Bronchial epithelial cell (primary cell): ENCODE results near the gene GJA10. TPM values are rescaled to one million over a fixed set of nuclear protein-coding genes. Genes with fewer than 3 reads are reported as not detected.

Experiments
- DNase-seq: peaks from one replicate; pipeline ENCODE4 v3.0.0-alpha.2; 2010; ENCODE audit warnings: low read depth
- FAIRE-seq: peaks from 2 replicates; lab custom pipeline; 2011; peaks lifted over from hg19 to GRCh38; lab: Jason Lieb, UNC
- H3K27me3 ChIP-seq: 2 replicates; pipeline ENCODE4 v1.5.1; 2011; ENCODE audit warnings: low read length; ENCODE audit not compliant: control insufficient read depth, insufficient read depth
- H3K36me3 ChIP-seq: 2 replicates; pipeline ENCODE4 v1.5.1; 2011; ENCODE audit warnings: low read length; ENCODE audit not compliant: control insufficient read depth, insufficient read depth
- H3K4me3 ChIP-seq: 2 replicates; pipeline ENCODE4 v1.5.1; 2011; ENCODE audit warnings: mild to moderate bottlenecking, low read depth, low read length, control low read depth
- CTCF ChIP-seq: IDR thresholded peaks from 2 replicates; pipeline ENCODE4 v1.5.1; 2011; ENCODE audit warnings: mild to moderate bottlenecking, moderate library complexity, low read length, control low read depth, inconsistent platforms; ENCODE audit not compliant: insufficient read depth, severe bottlenecking
- total RNA-seq: library from RNA; depleted of rRNA; stranded (reverse); fragments of >200 nt; gene quantifications from 2 replicates; pipeline ENCODE4 v1.2.1, GENCODE V29; 2014

The GJA10 gene
- total RNA-seq, 1 donor from 2014 or later, result not detected

GRCh38 chr6:89910902-89911240 is 16.6 kb downstream of the GJA10 start:
- no peaks in the 10 kb centered on the region for H3K36me3 ChIP-seq
- FAIRE-seq (no peak), DNase-seq (no peak)
- no peaks in the 10 kb centered on the region for H3K27me3 ChIP-seq
- no peak for TF ChIP-seq CTCF
- H3K4me3 ChIP-seq, result no peak overlapping the region

DNA sequence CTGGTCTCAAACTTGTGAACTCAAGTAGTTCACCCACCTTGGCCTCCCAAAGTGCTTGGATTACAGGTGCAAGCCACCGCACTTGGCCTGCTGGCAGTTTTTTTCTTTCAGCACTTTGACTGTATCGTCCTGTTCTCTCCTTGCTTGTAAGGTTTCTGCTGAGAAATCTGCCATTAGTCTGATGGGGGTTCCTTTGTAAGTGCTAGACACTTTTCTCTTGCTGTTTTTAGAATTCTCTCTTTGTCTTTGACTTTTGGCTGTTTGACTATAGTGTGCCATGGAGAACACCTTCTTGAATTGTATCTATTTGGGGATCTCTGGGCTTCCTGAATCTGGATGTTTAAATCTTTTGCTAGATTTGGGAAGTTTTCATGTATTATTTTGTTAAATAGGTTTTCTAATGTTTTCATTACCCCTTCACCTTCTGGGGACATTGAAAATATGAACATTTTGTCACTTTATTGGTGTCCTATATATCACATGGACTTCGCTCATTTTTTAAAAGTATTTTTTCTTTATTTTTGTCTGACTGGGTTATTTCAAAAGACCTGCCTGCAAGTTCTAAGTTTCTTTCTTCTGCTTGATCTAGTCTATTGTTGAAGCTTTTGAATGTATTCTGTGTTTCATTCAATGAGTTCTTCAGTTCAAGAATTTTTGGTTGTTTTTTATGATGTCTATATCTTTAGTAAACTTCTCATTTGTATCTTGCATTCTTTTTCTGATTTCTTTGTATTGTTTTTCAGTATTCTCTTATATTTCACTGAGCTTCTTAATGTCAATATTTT is 22.1 kb downstream of the GJA10 start:
- no peak for DNase-seq
- no peaks in the 10 kb centered on the region for H3K27me3 ChIP-seq

DNA sequence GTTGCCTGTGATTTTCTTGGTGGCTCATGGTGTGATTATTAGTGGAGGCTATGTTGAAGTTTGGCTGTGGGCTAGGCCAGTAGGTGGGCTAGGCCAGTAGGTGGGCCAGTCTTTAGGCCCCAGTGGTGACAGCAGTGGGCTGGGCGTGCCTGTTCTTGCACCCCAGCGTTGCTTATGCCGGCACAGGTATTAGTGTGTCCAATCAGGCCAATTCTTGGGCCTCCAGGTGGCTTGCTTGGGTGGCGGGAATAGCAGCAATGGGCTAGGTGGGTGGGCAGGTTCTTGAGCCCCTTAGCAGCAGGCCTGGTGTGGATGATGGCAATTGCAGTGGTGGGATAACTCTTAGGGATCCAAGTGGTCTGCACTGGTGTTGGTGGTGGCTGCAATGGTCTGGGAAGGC is 22.9 kb downstream of the GJA10 start:
- DNase-seq (no peak), FAIRE-seq (no peak)
- Histone ChIP-seq H3K27me3 (no peaks in the 10 kb centered on the region), H3K36me3 (no peaks in the 10 kb centered on the region), H3K4me3 (no peak overlapping the region)
- TF ChIP-seq CTCF, result no peak

More for the DNA sequence above, 22.1 kb downstream of the GJA10 start:
- Histone ChIP-seq H3K4me3 (no peak overlapping the region), H3K36me3 (no peaks in the 10 kb centered on the region)
- TF ChIP-seq CTCF, result no peak
- FAIRE-seq, result no peak

DNA sequence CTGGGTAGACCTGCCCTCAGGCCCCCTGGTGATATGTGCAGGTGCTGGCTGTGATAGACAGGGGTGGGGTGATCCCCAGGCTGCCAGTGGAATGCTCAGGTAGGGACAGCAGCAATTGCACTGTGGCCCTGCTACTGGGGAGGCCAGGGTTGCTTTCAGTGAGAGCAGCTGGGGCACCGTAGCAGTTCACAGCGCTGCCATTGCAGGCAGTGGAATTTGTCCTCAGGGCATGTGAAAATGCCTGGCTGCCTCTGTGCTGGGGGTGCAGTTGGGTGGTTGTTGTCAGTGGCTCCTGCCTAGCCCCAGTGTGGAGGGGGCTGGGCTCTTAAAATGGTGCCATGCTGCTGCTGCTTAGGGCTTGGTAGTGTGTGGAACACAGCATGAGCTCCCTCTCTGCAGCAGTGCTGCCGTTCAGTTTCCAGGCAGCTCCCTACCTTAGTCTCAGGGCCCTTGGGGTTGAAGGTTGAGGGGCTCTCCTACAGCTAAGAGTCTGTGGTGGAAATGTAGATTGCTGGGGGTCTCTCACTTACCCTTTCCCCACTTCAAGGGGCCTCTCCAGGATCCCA is 23.6 kb downstream of the GJA10 start:
- FAIRE-seq (no peak), DNase-seq (no peak)
- TF ChIP-seq CTCF, result no peak
- no peak overlapping the region for H3K4me3 ChIP-seq
- H3K36me3 ChIP-seq, result no peaks in the 10 kb centered on the region
- H3K27me3 ChIP-seq, result no peaks in the 10 kb centered on the region

DNA sequence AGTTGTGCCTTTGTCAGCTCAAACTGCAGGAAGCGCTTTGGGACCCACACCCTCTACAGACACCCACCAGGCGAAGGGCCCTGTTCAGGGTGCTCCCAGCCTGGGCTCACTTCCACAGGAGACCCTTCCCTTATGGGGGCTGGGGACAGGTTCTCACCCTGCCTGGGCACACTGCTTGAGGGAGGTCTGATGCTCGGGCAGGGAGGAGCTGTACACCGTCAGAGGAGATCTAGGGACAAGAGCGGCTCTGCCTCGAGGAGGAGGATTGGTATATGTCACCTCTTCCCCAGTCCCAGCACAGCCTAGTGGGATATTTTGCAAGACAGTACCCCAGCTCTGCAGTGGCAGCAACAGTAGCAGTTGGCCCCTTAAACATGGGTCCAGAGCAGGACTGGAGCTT is 26.9 kb downstream of the GJA10 start:
- DNase-seq (no peak), FAIRE-seq (no peak)
- no peak overlapping the region for H3K4me3 ChIP-seq
- no peaks in the 10 kb centered on the region for H3K27me3 ChIP-seq
- H3K36me3 ChIP-seq, result no peaks in the 10 kb centered on the region
- TF ChIP-seq CTCF, result no peak
